ENCODE measurements around the gene TIAL1. TPM values are rescaled to one million over a fixed set of nuclear protein-coding genes. Genes with fewer than 3 reads are reported as not detected.

Gene TIAL1
- total and polyA plus RNA-seq, 2 of the 13 experiments (the other 11 are each of a cell fraction or from before 2014, with no cell fraction given): 31.5 to 148 TPM

- TF ChIP-seq ZNF747 (CRISPR knock-in tag; IDR thresholded peaks at IDR 0.05; ENCODE audit: borderline replicate concordance) (no peak), XRCC5 (optimal IDR thresholded peaks at IDR 0.05; ENCODE audit: low read length) (no peak), ASH2L (IDR thresholded peaks at IDR 0.05; ENCODE audit: insufficient read length, low read depth, low read length) (peak; percentile 25), SP1 (IDR thresholded peaks at IDR 0.05) (no peak), SP1 (CRISPR knock-in tag; IDR thresholded peaks at IDR 0.05) (no peak), MTERF4 (CRISPR knock-in tag; IDR thresholded peaks at IDR 0.05) (no peak), ELK4 (CRISPR knock-in tag; IDR thresholded peaks at IDR 0.05; ENCODE audit: borderline replicate concordance) (no peak), SNAPC2 (CRISPR knock-in tag; IDR thresholded peaks at IDR 0.05) (no peak), REXO4 (CRISPR knock-in tag; IDR thresholded peaks at IDR 0.05; ENCODE audit: borderline replicate concordance) (no peak), ZSCAN12 (CRISPR knock-in tag; IDR thresholded peaks at IDR 0.05) (no peak), ZSCAN20 (CRISPR knock-in tag; IDR thresholded peaks at IDR 0.05; ENCODE audit: borderline replicate concordance) (no peak), ZFP91 (CRISPR knock-in tag; IDR thresholded peaks at IDR 0.05; ENCODE audit: borderline replicate concordance) (no peak), TARDBP (CRISPR knock-in tag; IDR thresholded peaks at IDR 0.05) (no peak), TBP (CRISPR knock-in tag; IDR thresholded peaks at IDR 0.05) (no peak), LCORL (IDR thresholded peaks at IDR 0.05) (no peak), LCORL (CRISPR knock-in tag; IDR thresholded peaks at IDR 0.05) (peak; percentile 26; the same call in 1 of the 2 replicates), PAF1 (CRISPR knock-in tag; IDR thresholded peaks at IDR 0.05) (no peak), HNF4G (IDR thresholded peaks at IDR 0.05; ENCODE audit: borderline replicate concordance, low read depth, low read length) (no peak), HNF4G (CRISPR knock-in tag; IDR thresholded peaks at IDR 0.05; ENCODE audit: borderline replicate concordance, low read depth) (no peak), DMTF1 (CRISPR knock-in tag; IDR thresholded peaks at IDR 0.05) (no peak), ZNF7 (CRISPR knock-in tag; IDR thresholded peaks at IDR 0.05) (no peak), MAZ (IDR thresholded peaks at IDR 0.05; ENCODE audit: borderline replicate concordance, low read depth, low read length) (no peak), MAZ (CRISPR knock-in tag; IDR thresholded peaks at IDR 0.05; ENCODE audit: low read depth) (no peak), FOXK2 (IDR thresholded peaks at IDR 0.05) (no peak), MAFF (IDR thresholded peaks at IDR 0.05; ENCODE audit: low read depth, low read length) (no peak), MAX (IDR thresholded peaks at IDR 0.05) (peak; percentile 84)
Observed at GRCh38 chr10:119643306-119644204, 46.8 kb upstream of the TIAL1 start (continued).

Data from HepG2 (cell line).